Activated T-cell treated with anti-CD3 and anti-CD28 coated beads for 48 hours (primary cell): ENCODE measurements around the gene AKAIN1.

Experiments
- DNase-seq: peaks from one replicate; pipeline ENCODE4 v3.0.0-alpha.2; 2020; ENCODE audit warnings: low read depth

Gene AKAIN1

GRCh38 chr18:5159080-5159479 lies 38.0 kb downstream of the AKAIN1 start:
- DNase-seq: no peak

- DNase-seq: no peak
Measured at GRCh38 chr18:5158587-5158986, 38.5 kb downstream of the AKAIN1 start.

GRCh38 chr18:5158172-5158571 lies 38.9 kb downstream of the AKAIN1 start:
- no peak for DNase-seq

- DNase-seq: no peak
Measured at GRCh38 chr18:5155907-5156287, 41.2 kb downstream of the AKAIN1 start.

GRCh38 chr18:5155218-5155906 lies 41.7 kb downstream of the AKAIN1 start:
- no peak for DNase-seq

GRCh38 chr18:5152343-5153020 lies 44.6 kb downstream of the AKAIN1 start:
- no peak for DNase-seq

GRCh38 chr18:5150894-5151293 lies 46.2 kb downstream of the AKAIN1 start:
- no peak for DNase-seq

GRCh38 chr18:5146093-5146492 lies 51.0 kb downstream of the AKAIN1 start:
- no peak for DNase-seq

GRCh38 chr18:5145168-5145825 lies 51.8 kb downstream of the AKAIN1 start:
- no peak for DNase-seq

GRCh38 chr18:5144629-5145028 lies 52.4 kb downstream of the AKAIN1 start:
- DNase-seq: no peak

GRCh38 chr18:5142859-5143258 lies 54.2 kb downstream of the AKAIN1 start:
- DNase-seq: no peak

- DNase-seq: no peak
Measured at GRCh38 chr18:5142131-5142530, 54.9 kb downstream of the AKAIN1 start.

GRCh38 chr18:5137261-5137660 lies 59.8 kb downstream of the AKAIN1 start:
- no peak for DNase-seq

- DNase-seq: no peak
Measured at GRCh38 chr18:5132987-5133386, 64.1 kb downstream of the AKAIN1 start.

- no peak for DNase-seq
Measured at GRCh38 chr18:5122272-5122671, 74.8 kb downstream of the AKAIN1 start.

- DNase-seq: no peak
Measured at GRCh38 chr18:5110266-5110665, 86.8 kb downstream of the AKAIN1 start.

- no peak for DNase-seq
Measured at GRCh38 chr18:5107988-5108387, 89.1 kb downstream of the AKAIN1 start.

- DNase-seq: no peak
Measured at GRCh38 chr18:5106730-5107129, 90.3 kb downstream of the AKAIN1 start.

GRCh38 chr18:5104246-5104645 lies 92.8 kb downstream of the AKAIN1 start:
- no peak for DNase-seq

- DNase-seq: no peak
Measured at GRCh38 chr18:5103693-5104092, 93.4 kb downstream of the AKAIN1 start.

GRCh38 chr18:5103286-5103685 lies 93.8 kb downstream of the AKAIN1 start:
- no peak for DNase-seq

GRCh38 chr18:5097116-5097703 lies 99.8 kb downstream of the AKAIN1 start:
- no peak for DNase-seq

GRCh38 chr18:5095239-5095638 lies 101.8 kb downstream of the AKAIN1 start:
- DNase-seq: no peak
